Spleen (tissue), 11 donors: ENCODE data around the gene PTGR1. TPM values are rescaled to one million over a fixed set of nuclear protein-coding genes. Genes with fewer than 3 reads are reported as not detected.
"Not testable (repeated sequence)": the region's sequence is repeated elsewhere in the genome, so short reads cannot be mapped to it uniquely, and the experiment has no call there.

ENCODE experiments used
- DNase-seq: peaks from one replicate; pipeline ENCODE4 v3.0.0-alpha.2; 2020
- H3K27ac ChIP-seq, 8 donors: fragments of 200-600 bp; sonication (generic) in 7 of 8; 1 replicate in 4 of 8; 2 replicates in 4 of 8; pipeline versions ENCODE4 v1.5.0 to v1.8.0; 2016 to 2021; ENCODE audit warnings: inconsistent platforms in 4 of 8, mild to moderate bottlenecking in 4 of 8, moderate library complexity in 1 of 8
- H3K27me3 ChIP-seq, 7 donors: fragments of 200-600 bp; sonication (generic) in 6 of 7; replicated peaks in 1 of 7; 1 replicate in 4 of 7; 2 replicates in 3 of 7; pipeline versions ENCODE4 v1.5.0 to v1.8.0; 2016 to 2021; ENCODE audit warnings: inconsistent platforms in 3 of 7, mild to moderate bottlenecking in 1 of 7
- H3K36me3 ChIP-seq, 6 donors: fragments of 200-600 bp; sonication (generic) in 5 of 6; 1 replicate in 4 of 6; 2 replicates in 2 of 6; pipeline versions ENCODE4 v1.5.0 to v1.8.0; 2016 to 2021; ENCODE audit warnings: inconsistent platforms in 2 of 6
- H3K4me1 ChIP-seq, 6 donors: fragments of 200-600 bp; sonication (generic) in 5 of 6; 1 replicate in 3 of 6; 2 replicates in 3 of 6; pipeline versions ENCODE4 v1.5.0 to v1.8.0; 2016 to 2021; ENCODE audit warnings: inconsistent platforms in 3 of 6
- H3K4me3 ChIP-seq, 8 donors: fragments of 200-600 bp; sonication (generic) in 7 of 8; 1 replicate in 4 of 8; 2 replicates in 4 of 8; pipeline versions ENCODE4 v1.5.0 to v1.8.0; 2016 to 2021; ENCODE audit warnings: inconsistent platforms in 4 of 8, mild to moderate bottlenecking in 4 of 8, moderate library complexity in 2 of 8
- H3K9me3 ChIP-seq, 8 donors: fragments of 200-600 bp; sonication (generic) in 7 of 8; 1 replicate in 4 of 8; 2 replicates in 4 of 8; pipeline versions ENCODE4 v1.5.0 to v1.8.0; 2016 to 2021; ENCODE audit warnings: inconsistent platforms in 4 of 8
- CTCF ChIP-seq, 11 experiments: fragments of 200-600 bp in 7 of 11; fragments of 450-650 bp in 4 of 11; sonication (generic) in 4 of 11; IDR thresholded peaks in 8 of 11; conservative IDR thresholded peaks in 3 of 11; 1 replicate in 7 of 11; 2 replicates in 4 of 11; pipeline versions ENCODE4 v1.4.0 to v1.8.0; 2016 to 2021; ENCODE audit warnings: antibody characterized with exemption in 11 of 11, inconsistent platforms in 4 of 11, mild to moderate bottlenecking in 1 of 11
- POLR2A ChIP-seq, 3 donors: fragments of 450-650 bp; IDR thresholded peaks; one replicate each; pipeline ENCODE4 v1.5.1; 2017; ENCODE audit warnings: antibody characterized with exemption in 3 of 3, mild to moderate bottlenecking in 1 of 3
- POLR2AphosphoS5 ChIP-seq, 3 donors: sonication (generic); formaldehyde crosslinking; IDR thresholded peaks; one replicate each; pipeline ENCODE4 v1.5.1; 2017; ENCODE audit warnings: antibody characterized with exemption in 3 of 3
- WGBS, 5 donors: extraction: QIAGEN DNeasy Blood & Tissue Kit in 3 of 5; methylation state at CpG; one replicate each; pipeline versions ENCODE4 v1.1.5 to v1.1.7; 2013 to 2018; 5-methylcytosine and 5-hydroxymethylcytosine counted together
- intact Hi-C: fragments of 100-400 bp; cut with DNase I; formaldehyde crosslinking; loops from one replicate; pipeline ENCODE4 v1.15.0; 2023; ENCODE audit warnings: low total_unique reads
- polyA plus RNA-seq, 3 donors: library from polyadenylated mRNA; stranded (reverse); fragments of 200-250 nt; gene quantifications; one replicate each; pipeline ENCODE4 v1.2.1, GENCODE V29; 2013
- total RNA-seq, 7 donors: library from RNA; depleted of rRNA in 3 of 7; stranded (reverse); fragments of >200 nt in 3 of 7; fragmentation: NEBNext Ultra II Directional in 4 of 7; extraction: Animal tissue kit (Norgen Biotek cat#: 25700) in 4 of 7; gene quantifications; one replicate each; pipeline versions ENCODE4 v1.1.0 to v1.2.1, GENCODE V29; 2016 to 2021
- donor health status: healthy with polysubstance abuse.
- donor health status: DM: no; HTN: no; CAD: no; lungs with moderate emphysema.
- donor health status: DM: no; HTN: no; CAD: no.
- donor health status: Bipolar disorder and iron deficiency.
- donor health status: healthy.
- donor health status: DM: no; HTN: no; CAD: no.
- donor health status: DM: yes; HTN: yes; CAD: no.

Gene PTGR1
- total and polyA plus RNA-seq, 10 donors: 2.8 to 14.6 (median 9.6) TPM

GRCh38 chr9:111559000-111559610 lies 40.3 kb downstream of the PTGR1 start:
- Histone ChIP-seq H3K9me3 (peaks cover 2 to 61% (median 40%) of the 10 kb centered on the region in 8 donors), H3K36me3 (peaks cover 0 to 39% (median 1%) of the 10 kb centered on the region in 6 donors), H3K27me3 (no peaks in the 10 kb centered on the region), H3K4me3 (no peak overlapping the region), H3K4me1 (no peaks in the 10 kb centered on the region), H3K27ac (no peak overlapping the region)
- no peak for DNase-seq
- WGBS, 5 donors: 87 to 93% (median 91%) methylated on average over 7 of the region's 7 CpGs
- intact Hi-C loops: no loop called here
- TF ChIP-seq CTCF (IDR thresholded peaks at IDR 0.05 in 8 of 11, conservative IDR thresholded peaks at IDR 0.05 in 3 of 11): no peak
- TF ChIP-seq POLR2AphosphoS5 (IDR thresholded peaks at IDR 0.05): no peak
- TF ChIP-seq POLR2A (IDR thresholded peaks at IDR 0.05): no peak

- WGBS, 5 donors: 58 to 78% (median 71%) methylated on average over 2 of the region's 2 CpGs
- H3K27me3 ChIP-seq, DNase-seq, H3K4me3 ChIP-seq, H3K27ac ChIP-seq, intact Hi-C loops, H3K4me1 ChIP-seq: not testable (repeated sequence)
- H3K36me3 ChIP-seq: peaks cover 0 to 30% (median 6%) of the 10 kb centered on the region in 6 donors
- H3K9me3 ChIP-seq: peaks cover 5 to 94% (median 77%) of the 10 kb centered on the region in 8 donors
Observed at GRCh38 chr9:111555425-111555824, 44.0 kb downstream of the PTGR1 start.

DNA sequence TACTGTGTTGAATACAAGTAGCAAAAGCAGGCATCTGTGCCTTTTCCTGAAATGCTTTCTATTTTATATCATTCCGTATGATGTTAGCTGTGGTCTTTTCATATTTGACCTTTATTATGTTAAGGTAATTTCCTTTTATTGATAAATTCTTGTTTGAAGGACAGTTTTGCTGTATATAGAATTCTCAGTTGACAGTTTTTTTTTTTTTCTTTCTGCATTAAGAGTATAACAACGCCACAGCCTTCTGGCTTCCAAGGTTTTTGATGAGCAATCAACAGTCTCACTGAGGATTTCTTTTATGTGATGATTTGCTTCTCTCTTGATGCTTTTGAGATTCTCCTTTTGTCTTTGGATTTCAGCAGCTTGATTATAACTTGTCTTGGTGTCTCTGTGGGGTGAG lies 50.8 kb downstream of the PTGR1 start:
- no peaks in the 10 kb centered on the region for H3K27me3 ChIP-seq
- peaks cover 0 to 38% (median 2%) of the 10 kb centered on the region in 6 donors for H3K36me3 ChIP-seq
- TF ChIP-seq POLR2A (IDR thresholded peaks at IDR 0.05) (no peak), POLR2AphosphoS5 (IDR thresholded peaks at IDR 0.05) (no peak), CTCF (IDR thresholded peaks at IDR 0.05 in 8 of 11, conservative IDR thresholded peaks at IDR 0.05 in 3 of 11) (no peak)
- no peak for DNase-seq
- 83 to 93% (median 91%) methylated on average over 2 of the region's 2 CpGs for WGBS, 5 donors
- intact Hi-C loops: no loop called here
- H3K4me1 ChIP-seq: no peaks in the 10 kb centered on the region
- peaks cover 41 to 100% (median 100%) of the 10 kb centered on the region in 8 donors for H3K9me3 ChIP-seq
- no peak overlapping the region for H3K27ac ChIP-seq
- no peak overlapping the region for H3K4me3 ChIP-seq

DNA sequence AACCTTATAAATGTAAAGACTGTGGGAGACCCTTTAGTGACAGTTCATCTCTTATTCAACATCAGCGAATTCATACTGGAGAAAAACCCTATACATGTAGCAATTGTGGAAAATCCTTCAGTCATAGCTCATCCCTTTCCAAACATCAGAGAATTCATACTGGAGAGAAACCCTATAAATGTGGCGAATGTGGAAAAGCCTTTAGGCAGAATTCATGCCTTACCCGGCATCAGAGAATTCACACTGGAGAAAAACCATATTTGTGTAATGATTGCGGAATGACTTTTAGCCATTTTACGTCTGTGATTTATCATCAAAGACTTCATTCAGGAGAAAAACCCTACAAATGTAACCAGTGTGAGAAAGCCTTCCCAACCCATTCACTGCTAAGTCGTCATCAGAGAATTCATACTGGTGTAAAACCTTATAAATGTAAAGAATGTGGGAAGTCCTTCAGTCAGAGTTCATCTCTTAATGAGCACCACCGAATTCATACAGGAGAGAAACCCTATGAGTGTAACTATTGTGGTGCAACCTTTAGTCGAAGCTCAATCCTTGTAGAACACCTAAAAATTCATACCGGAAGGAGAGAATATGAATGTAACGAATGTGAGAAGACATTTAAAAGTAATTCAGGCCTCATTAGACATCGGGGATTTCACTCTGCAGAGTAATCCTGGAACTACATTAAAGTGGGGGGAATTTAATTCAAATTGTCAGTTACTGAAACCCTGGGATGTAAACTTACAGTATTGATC lies 56.8 kb downstream of the PTGR1 start:
- peaks cover 11 to 61% (median 28%) of the 10 kb centered on the region in 6 donors for H3K36me3 ChIP-seq
- WGBS, 5 donors: 93 to 96% (median 95%) methylated on average over 11 of the region's 11 CpGs
- H3K27me3 ChIP-seq: no peaks in the 10 kb centered on the region
- H3K27ac ChIP-seq: no peak overlapping the region
- no peak overlapping the region for H3K4me3 ChIP-seq
- H3K9me3 ChIP-seq: peaks cover 55 to 100% (median 100%) of the 10 kb centered on the region in 8 donors
- H3K4me1 ChIP-seq: no peaks in the 10 kb centered on the region
- intact Hi-C loops: no loop called here
- no peak for TF ChIP-seq POLR2AphosphoS5 (IDR thresholded peaks at IDR 0.05)
- no peak for TF ChIP-seq CTCF (IDR thresholded peaks at IDR 0.05 in 8 of 11, conservative IDR thresholded peaks at IDR 0.05 in 3 of 11)
- TF ChIP-seq POLR2A (IDR thresholded peaks at IDR 0.05): no peak
- DNase-seq: no peak
